ENCODE results near the gene C4A.

The C4A gene

GRCh38 chr6:32045811-32046449 lies 64.1 kb downstream of the C4A start:
- CTCF ChIA-PET, result interaction anchor here (0.6 kb wide), 2 partner anchors 159 to 189 kb away, joined by 3 read pairs; no protein-coding TSS in a partner anchor
- POLR2A ChIA-PET, result no interaction called here
- TF ChIP-seq HDGF (IDR thresholded peaks at IDR 0.05; ENCODE audit: borderline replicate concordance) (no peak), ARNT (IDR thresholded peaks at IDR 0.05) (no peak), CTBP1 (IDR thresholded peaks at IDR 0.05; ENCODE audit: borderline replicate concordance) (no peak), ZNF384 (IDR thresholded peaks at IDR 0.05) (no peak), FOXM1 (IDR thresholded peaks at IDR 0.05; ENCODE audit: borderline replicate concordance) (no peak), SUZ12 (IDR thresholded peaks at IDR 0.05) (no peak), ELF4 (IDR thresholded peaks at IDR 0.05) (no peak), NFRKB (IDR thresholded peaks at IDR 0.05) (no peak), FOXK2 (IDR thresholded peaks at IDR 0.05) (no peak), FOXA1 (IDR thresholded peaks at IDR 0.05) (no peak), TARDBP (IDR thresholded peaks at IDR 0.05) (no peak), PKNOX1 (IDR thresholded peaks at IDR 0.05) (no peak), LEF1 (IDR thresholded peaks at IDR 0.05; ENCODE audit: borderline replicate concordance) (no peak), L3MBTL2 (conservative IDR thresholded peaks at IDR 0.05) (no peak), BHLHE40 (IDR thresholded peaks at IDR 0.05; ENCODE audit: borderline replicate concordance) (no peak), SP1 (IDR thresholded peaks at IDR 0.05) (no peak)
- no peak for DNase-seq (ENCODE audit: extremely low spot score)

- TF ChIP-seq ELF4 (IDR thresholded peaks at IDR 0.05) (no peak), L3MBTL2 (conservative IDR thresholded peaks at IDR 0.05) (no peak), ARNT (IDR thresholded peaks at IDR 0.05) (no peak), PKNOX1 (IDR thresholded peaks at IDR 0.05) (no peak), FOXM1 (IDR thresholded peaks at IDR 0.05; ENCODE audit: borderline replicate concordance) (no peak), NFRKB (IDR thresholded peaks at IDR 0.05) (no peak), HDGF (IDR thresholded peaks at IDR 0.05; ENCODE audit: borderline replicate concordance) (no peak), FOXA1 (IDR thresholded peaks at IDR 0.05) (no peak), SP1 (IDR thresholded peaks at IDR 0.05) (no peak), CTBP1 (IDR thresholded peaks at IDR 0.05; ENCODE audit: borderline replicate concordance) (no peak), LEF1 (IDR thresholded peaks at IDR 0.05; ENCODE audit: borderline replicate concordance) (no peak), FOXK2 (IDR thresholded peaks at IDR 0.05) (no peak), BHLHE40 (IDR thresholded peaks at IDR 0.05; ENCODE audit: borderline replicate concordance) (no peak), TARDBP (IDR thresholded peaks at IDR 0.05) (no peak), SUZ12 (IDR thresholded peaks at IDR 0.05) (no peak), ZNF384 (IDR thresholded peaks at IDR 0.05) (no peak)
- DNase-seq (ENCODE audit: extremely low spot score), result no peak
- ChIA-PET POLR2A (no interaction called here), CTCF (interaction anchor here (0.6 kb wide), 2 partner anchors 160 to 190 kb away, joined by 3 read pairs; no protein-coding TSS in a partner anchor)
These were observed 64.7 kb downstream of the C4A start for GRCh38 chr6:32046450-32047083.

DNA sequence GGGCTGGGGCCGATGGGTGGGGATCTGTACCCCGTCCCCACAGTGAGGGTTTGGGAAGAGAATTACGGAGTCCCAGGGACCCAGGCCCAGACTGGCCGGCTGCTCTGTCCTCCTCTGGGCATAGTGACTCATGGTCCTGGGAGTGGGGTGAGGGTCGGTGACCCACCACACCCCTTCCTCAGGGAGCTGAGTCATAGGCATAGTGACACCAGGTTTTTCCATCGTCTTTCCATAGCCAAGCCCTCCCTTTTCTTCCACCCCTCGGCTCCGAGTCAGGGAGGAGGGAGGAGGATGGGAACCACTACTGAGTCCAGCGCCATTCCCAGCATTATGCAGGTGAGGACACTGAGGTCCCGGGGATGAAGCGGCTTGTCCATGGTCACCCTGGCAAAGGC lies 65.2 kb downstream of the C4A start:
- ChIA-PET CTCF (no interaction called here), POLR2A (no interaction called here)
- no peak for TF ChIP-seq BHLHE40 (IDR thresholded peaks at IDR 0.05; ENCODE audit: borderline replicate concordance)
- no peak for TF ChIP-seq LEF1 (IDR thresholded peaks at IDR 0.05; ENCODE audit: borderline replicate concordance)
- TF ChIP-seq FOXA1 (IDR thresholded peaks at IDR 0.05), result no peak
- TF ChIP-seq SUZ12 (IDR thresholded peaks at IDR 0.05), result no peak
- no peak for TF ChIP-seq ELF4 (IDR thresholded peaks at IDR 0.05)
- TF ChIP-seq FOXM1 (IDR thresholded peaks at IDR 0.05; ENCODE audit: borderline replicate concordance), result no peak
- TF ChIP-seq ARNT (IDR thresholded peaks at IDR 0.05), result no peak
- no peak for TF ChIP-seq HDGF (IDR thresholded peaks at IDR 0.05; ENCODE audit: borderline replicate concordance)
- TF ChIP-seq TARDBP (IDR thresholded peaks at IDR 0.05), result no peak
- no peak for TF ChIP-seq SP1 (IDR thresholded peaks at IDR 0.05)
- no peak for TF ChIP-seq CTBP1 (IDR thresholded peaks at IDR 0.05; ENCODE audit: borderline replicate concordance)
- TF ChIP-seq L3MBTL2 (conservative IDR thresholded peaks at IDR 0.05), result no peak
- TF ChIP-seq ZNF384 (IDR thresholded peaks at IDR 0.05), result no peak
- TF ChIP-seq PKNOX1 (IDR thresholded peaks at IDR 0.05), result no peak
- no peak for TF ChIP-seq NFRKB (IDR thresholded peaks at IDR 0.05)
- TF ChIP-seq FOXK2 (IDR thresholded peaks at IDR 0.05), result no peak
- no peak for DNase-seq (ENCODE audit: extremely low spot score)

GRCh38 chr6:32047539-32047854 lies 65.6 kb downstream of the C4A start:
- DNase-seq (ENCODE audit: extremely low spot score), result no peak

More at GRCh38 chr6:32047539-32047854, 65.6 kb downstream of the C4A start:
- ChIA-PET CTCF (interaction anchor here (0.6 kb wide), 1 partner anchor 148 kb away, joined by 3 read pairs; no protein-coding TSS in a partner anchor), POLR2A (no interaction called here)
- TF ChIP-seq NFRKB (IDR thresholded peaks at IDR 0.05) (no peak), SP1 (IDR thresholded peaks at IDR 0.05) (no peak), CTBP1 (IDR thresholded peaks at IDR 0.05; ENCODE audit: borderline replicate concordance) (no peak), ELF4 (IDR thresholded peaks at IDR 0.05) (no peak), HDGF (IDR thresholded peaks at IDR 0.05; ENCODE audit: borderline replicate concordance) (no peak), BHLHE40 (IDR thresholded peaks at IDR 0.05; ENCODE audit: borderline replicate concordance) (no peak), ARNT (IDR thresholded peaks at IDR 0.05) (no peak), FOXK2 (IDR thresholded peaks at IDR 0.05) (no peak), ZNF384 (IDR thresholded peaks at IDR 0.05) (no peak), FOXM1 (IDR thresholded peaks at IDR 0.05; ENCODE audit: borderline replicate concordance) (no peak), TARDBP (IDR thresholded peaks at IDR 0.05) (no peak), PKNOX1 (IDR thresholded peaks at IDR 0.05) (no peak), LEF1 (IDR thresholded peaks at IDR 0.05; ENCODE audit: borderline replicate concordance) (no peak), L3MBTL2 (conservative IDR thresholded peaks at IDR 0.05) (no peak), FOXA1 (IDR thresholded peaks at IDR 0.05) (no peak)
